ENCODE data around the gene KCTD20.

KCTD20 gene

GRCh38 chr6:36492092-36492491 lies 49.3 kb downstream of the KCTD20 start:
- TF ChIP-seq MYC (IDR thresholded peaks at IDR 0.05; ENCODE audit: low read depth, low read length) (no peak), MAX (IDR thresholded peaks at IDR 0.05; ENCODE audit: low read depth, low read length) (no peak), POLR2A (IDR thresholded peaks at IDR 0.05; ENCODE audit: extremely low read depth, insufficient read length) (no peak)
- TF ChIP-seq, protein P1, sequence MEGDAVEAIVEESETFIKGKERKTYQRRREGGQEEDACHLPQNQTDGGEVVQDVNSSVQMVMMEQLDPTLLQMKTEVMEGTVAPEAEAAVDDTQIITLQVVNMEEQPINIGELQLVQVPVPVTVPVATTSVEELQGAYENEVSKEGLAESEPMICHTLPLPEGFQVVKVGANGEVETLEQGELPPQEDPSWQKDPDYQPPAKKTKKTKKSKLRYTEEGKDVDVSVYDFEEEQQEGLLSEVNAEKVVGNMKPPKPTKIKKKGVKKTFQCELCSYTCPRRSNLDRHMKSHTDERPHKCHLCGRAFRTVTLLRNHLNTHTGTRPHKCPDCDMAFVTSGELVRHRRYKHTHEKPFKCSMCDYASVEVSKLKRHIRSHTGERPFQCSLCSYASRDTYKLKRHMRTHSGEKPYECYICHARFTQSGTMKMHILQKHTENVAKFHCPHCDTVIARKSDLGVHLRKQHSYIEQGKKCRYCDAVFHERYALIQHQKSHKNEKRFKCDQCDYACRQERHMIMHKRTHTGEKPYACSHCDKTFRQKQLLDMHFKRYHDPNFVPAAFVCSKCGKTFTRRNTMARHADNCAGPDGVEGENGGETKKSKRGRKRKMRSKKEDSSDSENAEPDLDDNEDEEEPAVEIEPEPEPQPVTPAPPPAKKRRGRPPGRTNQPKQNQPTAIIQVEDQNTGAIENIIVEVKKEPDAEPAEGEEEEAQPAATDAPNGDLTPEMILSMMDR (IDR thresholded peaks at IDR 0.05; ENCODE audit: low read depth, low read length): no peak
- no peak overlapping the region for H3K4me3 ChIP-seq (ENCODE audit: low read depth, low read length)
- DNase-seq (ENCODE audit: low read depth): no peak

DNA sequence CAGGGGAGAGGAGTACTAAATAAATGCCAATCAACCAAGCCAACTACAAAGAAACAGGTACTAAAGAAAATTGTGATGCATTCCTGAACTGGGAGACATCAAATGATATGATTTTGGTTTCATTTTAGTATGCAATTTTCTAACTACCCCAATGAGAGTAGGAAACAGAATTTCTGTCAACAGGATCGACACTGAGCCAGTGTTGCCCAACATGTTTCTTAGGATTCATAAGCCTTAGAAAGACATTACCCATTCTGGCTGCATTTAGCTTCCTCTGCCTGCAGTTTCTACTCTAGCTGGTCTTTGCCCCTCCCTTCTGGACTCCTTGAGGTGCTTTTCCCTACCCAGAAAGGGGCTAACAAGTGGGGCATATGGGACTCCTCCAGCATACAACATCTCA lies 49.8 kb downstream of the KCTD20 start:
- no peak for TF ChIP-seq MYC (IDR thresholded peaks at IDR 0.05; ENCODE audit: low read depth, low read length)
- no peak for TF ChIP-seq MAX (IDR thresholded peaks at IDR 0.05; ENCODE audit: low read depth, low read length)
- TF ChIP-seq, protein P1 (IDR thresholded peaks at IDR 0.05; ENCODE audit: low read depth, low read length): no peak
- TF ChIP-seq POLR2A (IDR thresholded peaks at IDR 0.05; ENCODE audit: extremely low read depth, insufficient read length): no peak
- peak; percentile 52 for DNase-seq (ENCODE audit: low read depth)

DNA sequence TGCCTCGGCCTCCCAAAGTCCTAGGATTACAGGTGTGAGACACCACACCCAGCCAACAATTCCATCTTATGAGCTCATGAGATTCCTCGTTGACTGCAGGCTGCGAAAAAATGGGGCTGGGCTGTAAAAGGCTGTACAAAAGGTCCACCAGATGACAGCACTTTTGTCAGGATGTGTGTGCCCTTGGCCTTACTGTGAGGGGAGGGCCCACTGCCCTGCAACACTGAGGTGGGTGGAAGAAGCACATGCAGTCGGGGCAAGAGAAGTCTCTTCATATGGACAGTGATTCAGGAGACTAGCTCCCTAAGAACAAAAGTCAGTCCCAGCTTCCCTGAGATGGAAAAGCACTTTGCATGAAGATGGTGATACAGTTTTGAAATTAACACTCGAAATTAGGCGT lies 50.5 kb downstream of the KCTD20 start:
- no peak overlapping the region for H3K4me3 ChIP-seq (ENCODE audit: low read depth, low read length)
- TF ChIP-seq MYC (IDR thresholded peaks at IDR 0.05; ENCODE audit: low read depth, low read length): no peak
- no peak for TF ChIP-seq MAX (IDR thresholded peaks at IDR 0.05; ENCODE audit: low read depth, low read length)
- TF ChIP-seq POLR2A (IDR thresholded peaks at IDR 0.05; ENCODE audit: extremely low read depth, insufficient read length): no peak
- DNase-seq (ENCODE audit: low read depth): no peak

More for the DNA sequence above, 49.8 kb downstream of the KCTD20 start:
- no peak overlapping the region for H3K4me3 ChIP-seq (ENCODE audit: low read depth, low read length)

DNA sequence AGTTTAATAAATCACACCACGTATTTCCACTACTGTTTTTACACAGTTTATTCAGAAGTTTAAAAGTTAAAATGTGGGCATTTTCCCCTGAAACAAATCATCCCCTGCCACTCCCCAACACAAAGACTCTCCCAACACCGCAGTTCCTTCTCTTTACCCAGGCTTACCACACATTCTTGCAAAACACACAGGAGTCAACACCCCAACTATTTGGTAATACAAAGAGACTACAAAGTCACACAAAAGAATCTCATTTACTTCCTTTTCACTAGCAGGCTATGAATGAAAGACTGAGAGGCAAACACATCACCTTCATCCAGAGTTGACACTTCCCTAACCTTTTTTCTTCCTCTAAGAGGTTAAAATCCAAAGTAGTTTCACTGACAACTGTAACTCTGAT lies 51.1 kb downstream of the KCTD20 start:
- TF ChIP-seq MAX (IDR thresholded peaks at IDR 0.05; ENCODE audit: low read depth, low read length): no peak
- no peak for TF ChIP-seq POLR2A (IDR thresholded peaks at IDR 0.05; ENCODE audit: extremely low read depth, insufficient read length)
- no peak for TF ChIP-seq MYC (IDR thresholded peaks at IDR 0.05; ENCODE audit: low read depth, low read length)
- TF ChIP-seq, protein P1 (IDR thresholded peaks at IDR 0.05; ENCODE audit: low read depth, low read length): no peak
- no peak overlapping the region for H3K4me3 ChIP-seq (ENCODE audit: low read depth, low read length)
- DNase-seq (ENCODE audit: low read depth): peak; percentile 91

- no peak for DNase-seq (ENCODE audit: low read depth)
- no peak for TF ChIP-seq POLR2A (IDR thresholded peaks at IDR 0.05; ENCODE audit: extremely low read depth, insufficient read length)
- TF ChIP-seq, protein P1 (IDR thresholded peaks at IDR 0.05; ENCODE audit: low read depth, low read length): no peak
- TF ChIP-seq MAX (IDR thresholded peaks at IDR 0.05; ENCODE audit: low read depth, low read length): no peak
- no peak for TF ChIP-seq MYC (IDR thresholded peaks at IDR 0.05; ENCODE audit: low read depth, low read length)
- H3K4me3 ChIP-seq (ENCODE audit: low read depth, low read length): no peak overlapping the region
Observed at GRCh38 chr6:36495086-36495485, 52.3 kb downstream of the KCTD20 start.

DNA sequence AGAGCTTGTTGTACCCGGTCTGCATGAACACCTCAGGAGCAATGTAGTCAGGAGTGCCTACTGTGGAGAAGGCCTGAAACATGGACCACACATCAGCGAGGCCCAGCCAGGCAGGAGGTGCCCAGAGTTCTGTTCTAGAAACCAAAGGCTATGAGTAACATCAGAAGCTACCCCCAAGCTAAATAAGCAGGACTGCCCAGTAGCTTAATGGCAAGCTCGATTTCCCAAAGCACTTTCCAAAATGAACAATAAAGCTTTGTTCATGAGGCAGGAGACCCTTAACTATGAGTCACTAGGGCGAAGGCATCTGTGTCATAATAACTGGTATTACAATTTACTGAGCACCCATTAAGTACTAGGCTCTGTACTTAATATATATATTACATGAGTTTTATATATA lies 57.1 kb downstream of the KCTD20 start:
- no peak for DNase-seq (ENCODE audit: low read depth)
- H3K4me3 ChIP-seq (ENCODE audit: low read depth, low read length): no peak overlapping the region
- TF ChIP-seq MYC (IDR thresholded peaks at IDR 0.05; ENCODE audit: low read depth, low read length) (no peak), MAX (IDR thresholded peaks at IDR 0.05; ENCODE audit: low read depth, low read length) (no peak), POLR2A (IDR thresholded peaks at IDR 0.05; ENCODE audit: extremely low read depth, insufficient read length) (no peak)
- TF ChIP-seq, protein P1 (IDR thresholded peaks at IDR 0.05; ENCODE audit: low read depth, low read length): no peak
